H9 (cell line): ENCODE data around the gene MOCS2. TPM values are rescaled to one million over a fixed set of nuclear protein-coding genes. Genes with fewer than 3 reads are reported as not detected.

ENCODE experiments used
- DNase-seq: peaks from one replicate; pipeline ENCODE4 v3.0.0-alpha.2; 2017
- H2AFZ ChIP-seq: one replicate; pipeline ENCODE4 v1.6.1; 2013; ENCODE audit warnings: mild to moderate bottlenecking, low read length, control low read depth, moderate library complexity
- H2AK5ac ChIP-seq: 2 replicates; pipeline ENCODE4 v1.6.1; 2013; ENCODE audit warnings: low read length, control low read depth, mixed read lengths; ENCODE audit not compliant: insufficient read length
- H2BK120ac ChIP-seq: one replicate; pipeline ENCODE4 v1.6.1; 2013; ENCODE audit warnings: low read depth, mild to moderate bottlenecking, low read length, control low read depth, inconsistent platforms; ENCODE audit not compliant: poor library complexity, severe bottlenecking
- H2BK12ac ChIP-seq: 2 replicates; pipeline ENCODE4 v1.6.1; 2013; ENCODE audit warnings: low read length, control low read depth, mixed read lengths, low read depth; ENCODE audit not compliant: insufficient read length
- H2BK15ac ChIP-seq: 2 replicates; pipeline ENCODE4 v1.6.1; 2013; ENCODE audit warnings: low read depth, low read length, control low read depth
- H2BK20ac ChIP-seq: one replicate; pipeline ENCODE4 v1.6.1; 2013; ENCODE audit warnings: low read depth, mild to moderate bottlenecking, low read length, control low read depth, inconsistent platforms; ENCODE audit not compliant: poor library complexity, severe bottlenecking
- H2BK5ac ChIP-seq: 2 replicates; pipeline ENCODE4 v1.6.1; 2013; ENCODE audit warnings: low read length, control low read depth, mixed read lengths; ENCODE audit not compliant: insufficient read length
- H3K14ac ChIP-seq: 2 replicates; pipeline ENCODE4 v1.6.1; 2013; ENCODE audit warnings: low read length, control low read depth; ENCODE audit not compliant: insufficient read depth
- H3K18ac ChIP-seq: 2 replicates; pipeline ENCODE4 v1.6.1; 2013; ENCODE audit warnings: low read depth, mild to moderate bottlenecking, mixed read lengths, low read length, control low read depth; ENCODE audit not compliant: insufficient read length
- H3K23ac ChIP-seq: 2 replicates; pipeline ENCODE4 v1.6.1; 2013; ENCODE audit warnings: low read length, control low read depth, mixed read lengths, low read depth; ENCODE audit not compliant: insufficient read length
- H3K23me2 ChIP-seq: 2 replicates; pipeline ENCODE4 v1.6.1; 2013; ENCODE audit warnings: low read depth, mild to moderate bottlenecking, mixed read lengths, low read length, control low read depth; ENCODE audit not compliant: insufficient read length, poor library complexity, severe bottlenecking
- H3K27ac ChIP-seq: 2 replicates; pipeline ENCODE4 v1.5.1; 2013; ENCODE audit warnings: low read length, control low read depth, mixed read lengths, low read depth; ENCODE audit not compliant: insufficient read length
- H3K27me3 ChIP-seq: 2 replicates; pipeline ENCODE4 v1.6.1; 2013; ENCODE audit warnings: low read length, control low read depth, inconsistent platforms; ENCODE audit not compliant: insufficient read depth
- H3K4ac ChIP-seq: 2 replicates; pipeline ENCODE4 v1.6.1; 2013; ENCODE audit warnings: low read depth, mild to moderate bottlenecking, control low read depth, inconsistent platforms, low read length, moderate library complexity
- H3K4me1 ChIP-seq: 2 replicates; pipeline ENCODE4 v1.6.1; 2013; ENCODE audit warnings: low read length, control low read depth, inconsistent platforms; ENCODE audit not compliant: insufficient read depth
- H3K4me2 ChIP-seq: 2 replicates; pipeline ENCODE4 v1.6.1; 2013; ENCODE audit warnings: low read length, control low read depth, mixed read lengths; ENCODE audit not compliant: insufficient read length, insufficient read depth
- H3K56ac ChIP-seq: 2 replicates; pipeline ENCODE4 v1.6.1; 2013; ENCODE audit warnings: low read depth, mild to moderate bottlenecking, mixed read lengths, low read length, control low read depth; ENCODE audit not compliant: insufficient read length
- H3K79me1 ChIP-seq: 2 replicates; pipeline ENCODE4 v1.6.1; 2013; ENCODE audit warnings: low read depth, mild to moderate bottlenecking, moderate library complexity, low read length, control low read depth, inconsistent platforms; ENCODE audit not compliant: insufficient read depth, poor library complexity, severe bottlenecking
- H3K79me2 ChIP-seq: 2 replicates; pipeline ENCODE4 v1.6.1; 2013; ENCODE audit warnings: low read length, control low read depth, inconsistent platforms; ENCODE audit not compliant: insufficient read depth
- H3K9ac ChIP-seq: 2 replicates; pipeline ENCODE4 v1.6.1; 2013; ENCODE audit warnings: low read length, control low read depth, mixed read lengths; ENCODE audit not compliant: insufficient read length; ENCODE audit errors: extremely low read depth
- H3K9me3 ChIP-seq: one replicate; pipeline ENCODE4 v1.6.1; 2013; ENCODE audit warnings: low read depth, low read length, inconsistent platforms; ENCODE audit not compliant: control insufficient read depth
- H3T11ph ChIP-seq: one replicate; pipeline ENCODE4 v1.6.1; 2013; ENCODE audit warnings: mild to moderate bottlenecking, low read length, control low read depth, inconsistent platforms
- H4K20me1 ChIP-seq: one replicate; pipeline ENCODE4 v1.6.1; 2013; ENCODE audit not compliant: control insufficient read depth, insufficient read length, insufficient read depth
- H4K5ac ChIP-seq: 2 replicates; pipeline ENCODE4 v1.6.1; 2013; ENCODE audit warnings: low read depth, mild to moderate bottlenecking, mixed read lengths, low read length, control low read depth; ENCODE audit not compliant: insufficient read length
- H4K8ac ChIP-seq: replicated peaks from 2 replicates; pipeline ENCODE4 v1.6.1; 2013; ENCODE audit warnings: low read length, control low read depth, mixed read lengths, low read depth; ENCODE audit not compliant: insufficient read length
- H4K91ac ChIP-seq: 2 replicates; pipeline ENCODE4 v1.6.1; 2013; ENCODE audit warnings: low read depth, mild to moderate bottlenecking, moderate library complexity, mixed read lengths, low read length, control low read depth; ENCODE audit not compliant: insufficient read length
- H3K27ac Mint-ChIP-seq, 3 experiments: 2 replicates in 2 of 3; 3 replicates in 1 of 3; pipeline ENCODE4 v1.8.0; 2020 to 2021; ENCODE audit warnings: mixed read lengths in 3 of 3, mild to moderate bottlenecking in 1 of 3, moderate library complexity in 1 of 3
- H3K27me3 Mint-ChIP-seq: 2 replicates; pipeline ENCODE4 v1.8.0; 2021; ENCODE audit warnings: low read depth, mild to moderate bottlenecking, moderate library complexity, mixed read lengths
- H3K36me3 Mint-ChIP-seq, 3 experiments: 2 replicates in 2 of 3; 3 replicates in 1 of 3; pipeline ENCODE4 v1.8.0; 2020 to 2021; ENCODE audit warnings: low read depth in 3 of 3, mixed read lengths in 3 of 3; ENCODE audit not compliant: insufficient read depth in 1 of 3
- H3K4me1 Mint-ChIP-seq, 2 experiments: 2 replicates each; pipeline ENCODE4 v1.8.0; 2020; ENCODE audit warnings: mixed read lengths in 2 of 2
- H3K4me3 Mint-ChIP-seq, 2 experiments: 2 replicates in 1 of 2; 3 replicates in 1 of 2; pipeline ENCODE4 v1.8.0; 2020 to 2021; ENCODE audit warnings: mild to moderate bottlenecking in 2 of 2, mixed read lengths in 2 of 2, moderate library complexity in 1 of 2
- H3K9me3 Mint-ChIP-seq, 2 experiments: 2 replicates in 1 of 2; 3 replicates in 1 of 2; pipeline ENCODE4 v1.8.0; 2020; ENCODE audit warnings: mild to moderate bottlenecking in 2 of 2, mixed read lengths in 2 of 2, moderate library complexity in 1 of 2
- WGBS: extraction: QIAGEN DNeasy Blood & Tissue Kit; methylation state at CpG from one replicate; pipeline ENCODE4 v1.1.7; 2013; ENCODE audit warnings: missing lambda C conversion rate, low lambda C conversion rate, mixed read lengths; ENCODE audit not compliant: insufficient read length; ENCODE audit errors: extremely low coverage; 5-methylcytosine and 5-hydroxymethylcytosine counted together
- total RNA-seq: library from RNA; stranded (reverse); gene quantifications from 2 replicates; pipeline ENCODE4 v1.2.1, GENCODE V29; 2021
- TF ChIP-seq, protein P1 (sequence below): fragments of 200-600 bp; sonication (generic); conservative IDR thresholded peaks from 3 replicates; pipeline ENCODE4 v1.8.0; 2021; ENCODE audit warnings: antibody characterized with exemption, mild to moderate bottlenecking

Gene MOCS2
- total RNA-seq, 1 experiment from 2014 or later: 24.8 TPM

DNA sequence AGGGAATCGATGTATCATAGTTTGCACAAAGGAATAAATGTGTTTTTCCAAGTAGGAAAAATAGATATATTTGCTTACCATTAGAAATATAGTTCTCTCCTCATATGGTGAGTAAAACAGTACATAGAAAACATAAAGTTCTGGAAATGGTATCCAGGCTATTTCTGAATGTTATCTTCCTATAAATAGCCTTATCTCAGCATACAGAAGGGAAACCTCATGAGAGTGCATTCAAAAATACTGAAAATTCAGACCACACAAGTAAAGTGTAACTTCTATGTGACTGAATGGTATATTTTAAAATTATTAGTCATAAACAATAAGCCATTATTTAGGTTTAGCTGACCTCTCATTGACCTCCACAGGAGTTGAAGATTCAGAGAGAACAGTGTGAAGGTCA is 43.5 kb downstream of the MOCS2 start:
- Histone ChIP-seq H3K79me1 (no peaks in the 10 kb centered on the region), H3K4me2 (no peak overlapping the region), H2BK20ac (no peak overlapping the region), H3K9me3 (no peaks in the 10 kb centered on the region), H3K9ac (no peak overlapping the region), H2BK15ac (no peak overlapping the region), H4K5ac (no peak overlapping the region), H3K23ac (no peak overlapping the region), H3K27me3 (no peaks in the 10 kb centered on the region), H3K56ac (no peak overlapping the region), H3K4me1 (no peaks in the 10 kb centered on the region), H3K27ac (no peak overlapping the region), H4K20me1 (no peaks in the 10 kb centered on the region), H3K79me2 (no peaks in the 10 kb centered on the region), H2AK5ac (no peak overlapping the region), H3K4ac (no peak overlapping the region), H3T11ph (no peak overlapping the region), H2BK5ac (no peak overlapping the region), H2BK120ac (no peak overlapping the region), H3K18ac (no peak overlapping the region), H4K8ac (no peak overlapping the region), H2BK12ac (no peak overlapping the region), H4K91ac (no peak overlapping the region), H2AFZ (no peak overlapping the region), H3K14ac (no peak overlapping the region), H3K23me2 (no peaks in the 10 kb centered on the region)
- Mint-ChIP-seq H3K4me3 (no peak overlapping the region), H3K4me1 (no peaks in the 10 kb centered on the region), H3K9me3 (no peaks in the 10 kb centered on the region), H3K27ac (no peak overlapping the region), H3K36me3 (peaks cover 0 to 2% (median 0%) of the 10 kb centered on the region in 3 experiments; a peak in 1 of 7 replicates), H3K27me3 (no peaks in the 10 kb centered on the region)
- TF ChIP-seq, protein P1, sequence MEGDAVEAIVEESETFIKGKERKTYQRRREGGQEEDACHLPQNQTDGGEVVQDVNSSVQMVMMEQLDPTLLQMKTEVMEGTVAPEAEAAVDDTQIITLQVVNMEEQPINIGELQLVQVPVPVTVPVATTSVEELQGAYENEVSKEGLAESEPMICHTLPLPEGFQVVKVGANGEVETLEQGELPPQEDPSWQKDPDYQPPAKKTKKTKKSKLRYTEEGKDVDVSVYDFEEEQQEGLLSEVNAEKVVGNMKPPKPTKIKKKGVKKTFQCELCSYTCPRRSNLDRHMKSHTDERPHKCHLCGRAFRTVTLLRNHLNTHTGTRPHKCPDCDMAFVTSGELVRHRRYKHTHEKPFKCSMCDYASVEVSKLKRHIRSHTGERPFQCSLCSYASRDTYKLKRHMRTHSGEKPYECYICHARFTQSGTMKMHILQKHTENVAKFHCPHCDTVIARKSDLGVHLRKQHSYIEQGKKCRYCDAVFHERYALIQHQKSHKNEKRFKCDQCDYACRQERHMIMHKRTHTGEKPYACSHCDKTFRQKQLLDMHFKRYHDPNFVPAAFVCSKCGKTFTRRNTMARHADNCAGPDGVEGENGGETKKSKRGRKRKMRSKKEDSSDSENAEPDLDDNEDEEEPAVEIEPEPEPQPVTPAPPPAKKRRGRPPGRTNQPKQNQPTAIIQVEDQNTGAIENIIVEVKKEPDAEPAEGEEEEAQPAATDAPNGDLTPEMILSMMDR: no peak
- no CpG with 5 or more reads among the region's 1 CpG for WGBS
- DNase-seq: no peak
